Measurements from ENCODE around the gene KRT77. TPM values are rescaled to one million over a fixed set of nuclear protein-coding genes. Genes with fewer than 3 reads are reported as not detected.

KRT77 gene
- total and polyA plus RNA-seq, 7 donors = 0.01 TPM; not detected in 6

- intact Hi-C loops (cut with DNase I) = no loop called here
- Histone ChIP-seq H3K9me3 (no peaks in the 10 kb centered on the region), H3K36me3 (no peaks in the 10 kb centered on the region), H3K4me3 (no peak overlapping the region), H3K27ac (no peak overlapping the region), H3K27me3 (peaks cover 0 to 9% (median 8%) of the 10 kb centered on the region in 3 donors), H3K4me1 (no peaks in the 10 kb centered on the region)
- no peak for DNase-seq
- TF ChIP-seq POLR2AphosphoS5 (IDR thresholded peaks at IDR 0.05) (no peak), EP300 (IDR thresholded peaks at IDR 0.05) (no peak), POLR2A (IDR thresholded peaks at IDR 0.05) (no peak), CTCF (IDR thresholded peaks at IDR 0.05) (no peak)
Observed at GRCh38 chr12:52663420-52663819, 39.9 kb downstream of the KRT77 start.

- intact Hi-C loops (cut with DNase I) = no loop called here
- no peak overlapping the region for H3K4me3 ChIP-seq
- no peak for DNase-seq
- H3K36me3 ChIP-seq = no peaks in the 10 kb centered on the region
- H3K27me3 ChIP-seq = peaks cover 0 to 9% (median 8%) of the 10 kb centered on the region in 3 donors
- TF ChIP-seq CTCF (IDR thresholded peaks at IDR 0.05) = no peak
- no peak for TF ChIP-seq POLR2AphosphoS5 (IDR thresholded peaks at IDR 0.05)
- no peak for TF ChIP-seq EP300 (IDR thresholded peaks at IDR 0.05)
- no peak for TF ChIP-seq POLR2A (IDR thresholded peaks at IDR 0.05)
- no peaks in the 10 kb centered on the region for H3K9me3 ChIP-seq
- no peak overlapping the region for H3K27ac ChIP-seq
- H3K4me1 ChIP-seq = no peaks in the 10 kb centered on the region
Observed at GRCh38 chr12:52662918-52663229, 40.5 kb downstream of the KRT77 start.

GRCh38 chr12:52662093-52662917 is 41.0 kb downstream of the KRT77 start:
- Histone ChIP-seq H3K27me3 (peaks cover 0 to 9% (median 8%) of the 10 kb centered on the region in 3 donors), H3K27ac (no peak overlapping the region), H3K9me3 (no peaks in the 10 kb centered on the region), H3K4me1 (no peaks in the 10 kb centered on the region), H3K4me3 (no peak overlapping the region), H3K36me3 (no peaks in the 10 kb centered on the region)
- 76 to 86% methylated on average over 10 of the region's 10 CpGs for WGBS, 2 donors
- intact Hi-C loops (cut with DNase I) = no loop called here
- TF ChIP-seq POLR2A (IDR thresholded peaks at IDR 0.05) = no peak
- no peak for TF ChIP-seq CTCF (IDR thresholded peaks at IDR 0.05)
- TF ChIP-seq POLR2AphosphoS5 (IDR thresholded peaks at IDR 0.05) = no peak
- TF ChIP-seq EP300 (IDR thresholded peaks at IDR 0.05) = no peak
- no peak for DNase-seq

GRCh38 chr12:52661668-52662067 is 41.7 kb downstream of the KRT77 start:
- no peak overlapping the region for H3K4me3 ChIP-seq
- H3K36me3 ChIP-seq = no peaks in the 10 kb centered on the region
- no peak overlapping the region for H3K27ac ChIP-seq
- H3K9me3 ChIP-seq = no peaks in the 10 kb centered on the region
- no peaks in the 10 kb centered on the region for H3K4me1 ChIP-seq
- no peak for DNase-seq
- peaks cover 0 to 9% (median 8%) of the 10 kb centered on the region in 3 donors for H3K27me3 ChIP-seq
- TF ChIP-seq CTCF (IDR thresholded peaks at IDR 0.05) (no peak), POLR2AphosphoS5 (IDR thresholded peaks at IDR 0.05) (no peak), EP300 (IDR thresholded peaks at IDR 0.05) (no peak), POLR2A (IDR thresholded peaks at IDR 0.05) (no peak)
- WGBS, 2 donors = 92 to 95% methylated on average over 3 of the region's 3 CpGs
- intact Hi-C loops (cut with DNase I) = no loop called here

Data from sigmoid colon (tissue), 7 donors.